ENCODE results near the gene RADIL.

Gene RADIL

GRCh38 chr7:4851459-4852422, 31.8 kb downstream of the RADIL start:
- no peak for FAIRE-seq

- FAIRE-seq: no peak
Observed at GRCh38 chr7:4850262-4850795, 33.2 kb downstream of the RADIL start.

GRCh38 chr7:4849390-4849789, 34.1 kb downstream of the RADIL start:
- no peak for FAIRE-seq

- no peak for FAIRE-seq
Observed at GRCh38 chr7:4845740-4846142, 37.8 kb downstream of the RADIL start.

- FAIRE-seq: no peak
Observed at GRCh38 chr7:4842319-4843064, 41.0 kb downstream of the RADIL start.

- FAIRE-seq: no peak
Observed at GRCh38 chr7:4841836-4842235, 41.7 kb downstream of the RADIL start.

- no peak for FAIRE-seq
Observed at GRCh38 chr7:4841007-4841784, 42.3 kb downstream of the RADIL start.

GRCh38 chr7:4840079-4840501, 43.4 kb downstream of the RADIL start:
- no peak for FAIRE-seq

GRCh38 chr7:4838626-4839334, 44.7 kb downstream of the RADIL start:
- no peak for FAIRE-seq

GRCh38 chr7:4837803-4838625, 45.5 kb downstream of the RADIL start:
- no peak for FAIRE-seq

- FAIRE-seq: no peak
Observed at GRCh38 chr7:4837041-4837802, 46.3 kb downstream of the RADIL start.

- FAIRE-seq: no peak
Observed at GRCh38 chr7:4836206-4836661, 47.3 kb downstream of the RADIL start.

GRCh38 chr7:4835398-4836205, 47.9 kb downstream of the RADIL start:
- FAIRE-seq: no peak

- no peak for FAIRE-seq
Observed at GRCh38 chr7:4834601-4835397, 48.7 kb downstream of the RADIL start.

GRCh38 chr7:4833691-4834600, 49.6 kb downstream of the RADIL start:
- FAIRE-seq: no peak

GRCh38 chr7:4833176-4833575, 50.3 kb downstream of the RADIL start:
- FAIRE-seq: no peak

GRCh38 chr7:4832711-4833110, 50.8 kb downstream of the RADIL start:
- FAIRE-seq: no peak
